Measurements from ENCODE around the gene DRAP1. TPM values are rescaled to one million over a fixed set of nuclear protein-coding genes. Genes with fewer than 3 reads are reported as not detected.

Gene DRAP1
- total and polyA plus RNA-seq, 7 donors: 74.5 to 217 (median 121) TPM

DNA sequence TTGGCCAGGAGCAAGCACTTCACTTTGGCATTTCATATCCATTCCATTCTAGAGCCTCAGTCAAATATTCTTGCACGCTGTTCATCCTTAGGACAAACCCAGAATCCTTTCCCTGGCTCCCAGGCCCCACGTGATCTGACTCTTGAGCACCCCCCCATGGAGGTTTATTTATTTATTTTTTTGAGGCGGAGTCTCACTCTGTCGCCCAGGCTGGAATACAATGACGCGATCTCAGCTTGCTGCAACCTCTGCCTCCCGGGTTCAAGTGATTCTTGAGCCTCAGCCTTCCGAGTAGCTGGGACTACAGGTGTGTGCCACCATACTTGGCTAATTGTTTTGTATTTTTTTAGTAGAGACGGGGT is 13.3 kb downstream of the DRAP1 start:
- Histone ChIP-seq H3K9me3 (no peaks in the 10 kb centered on the region), H3K4me1 (no peaks in the 10 kb centered on the region), H3K27ac (no peak overlapping the region), H3K4me3 (no peak overlapping the region), H3K36me3 (ENCODE audit: insufficient read depth in 1 of 2, low read depth in 1 of 2) (no peaks in the 10 kb centered on the region), H3K27me3 (ENCODE audit: insufficient read depth in 3 of 3, low read length in 2 of 3) (peaks cover 0 to 6% (median 0%) of the 10 kb centered on the region in 3 donors)
- TF ChIP-seq, protein P1, sequence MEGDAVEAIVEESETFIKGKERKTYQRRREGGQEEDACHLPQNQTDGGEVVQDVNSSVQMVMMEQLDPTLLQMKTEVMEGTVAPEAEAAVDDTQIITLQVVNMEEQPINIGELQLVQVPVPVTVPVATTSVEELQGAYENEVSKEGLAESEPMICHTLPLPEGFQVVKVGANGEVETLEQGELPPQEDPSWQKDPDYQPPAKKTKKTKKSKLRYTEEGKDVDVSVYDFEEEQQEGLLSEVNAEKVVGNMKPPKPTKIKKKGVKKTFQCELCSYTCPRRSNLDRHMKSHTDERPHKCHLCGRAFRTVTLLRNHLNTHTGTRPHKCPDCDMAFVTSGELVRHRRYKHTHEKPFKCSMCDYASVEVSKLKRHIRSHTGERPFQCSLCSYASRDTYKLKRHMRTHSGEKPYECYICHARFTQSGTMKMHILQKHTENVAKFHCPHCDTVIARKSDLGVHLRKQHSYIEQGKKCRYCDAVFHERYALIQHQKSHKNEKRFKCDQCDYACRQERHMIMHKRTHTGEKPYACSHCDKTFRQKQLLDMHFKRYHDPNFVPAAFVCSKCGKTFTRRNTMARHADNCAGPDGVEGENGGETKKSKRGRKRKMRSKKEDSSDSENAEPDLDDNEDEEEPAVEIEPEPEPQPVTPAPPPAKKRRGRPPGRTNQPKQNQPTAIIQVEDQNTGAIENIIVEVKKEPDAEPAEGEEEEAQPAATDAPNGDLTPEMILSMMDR (IDR thresholded peaks at IDR 0.05): no peak
- intact Hi-C loops (cut with DNase I): no loop called here
- DNase-seq (no peak), ATAC-seq (peak in 3 of 4 donors; percentile 59 to 83 (median 77))
- 33 to 42% (median 33%) methylated on average over 9 of the region's 9 CpGs for WGBS, 3 donors

DNA sequence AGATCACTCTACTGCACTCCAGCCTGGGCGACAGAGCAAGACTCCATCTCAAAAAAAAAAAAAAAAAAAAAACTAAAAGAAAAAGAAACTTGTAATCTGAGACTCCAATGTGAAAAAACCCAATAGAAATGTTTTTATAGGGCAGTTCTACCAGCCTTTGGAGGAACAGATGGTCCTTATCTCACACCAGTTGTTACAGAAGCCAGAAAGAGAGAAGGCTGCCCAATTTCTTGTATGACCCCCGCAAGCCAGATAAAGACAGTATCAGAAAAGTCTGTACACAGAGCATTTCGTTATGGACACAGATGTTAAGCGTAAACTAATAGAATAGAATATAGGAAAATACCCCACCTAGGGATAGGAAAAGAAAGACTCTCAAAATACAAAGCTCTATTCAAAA is 14.8 kb downstream of the DRAP1 start:
- DNase-seq (no peak), ATAC-seq (no peak)
- H3K27me3 ChIP-seq (ENCODE audit: insufficient read depth in 3 of 3, low read length in 2 of 3): peaks cover 0 to 6% (median 0%) of the 10 kb centered on the region in 3 donors
- no peaks in the 10 kb centered on the region for H3K4me1 ChIP-seq
- H3K4me3 ChIP-seq: no peak overlapping the region
- H3K27ac ChIP-seq: no peak overlapping the region
- no peaks in the 10 kb centered on the region for H3K36me3 ChIP-seq (ENCODE audit: insufficient read depth in 1 of 2, low read depth in 1 of 2)
- H3K9me3 ChIP-seq: no peaks in the 10 kb centered on the region
- 34 to 58% (median 40%) methylated on average over 3 to 4 of the region's 4 CpGs for WGBS, 3 donors
- intact Hi-C loops (cut with DNase I): no loop called here
- TF ChIP-seq, protein P1 (IDR thresholded peaks at IDR 0.05): no peak

DNA sequence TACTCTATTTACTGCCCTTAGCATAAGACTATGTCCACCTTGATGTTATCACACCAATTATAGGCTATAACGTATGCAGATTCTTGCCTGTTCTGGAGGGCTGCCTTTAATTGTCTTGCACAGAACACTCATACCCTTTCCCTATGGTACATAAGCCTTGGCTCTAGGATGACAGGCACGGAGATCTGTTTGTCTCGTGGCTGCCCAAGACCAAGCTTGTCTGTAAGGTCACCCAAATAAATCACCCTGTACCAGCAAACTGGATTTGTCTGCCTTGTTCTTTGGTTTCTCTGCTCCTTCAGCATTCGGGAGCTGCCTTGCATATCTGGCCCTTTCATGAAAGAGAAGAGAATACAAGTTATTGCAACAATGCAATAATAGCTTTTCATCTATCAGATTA is 18.5 kb downstream of the DRAP1 start:
- no peaks in the 10 kb centered on the region for H3K4me1 ChIP-seq

DNA sequence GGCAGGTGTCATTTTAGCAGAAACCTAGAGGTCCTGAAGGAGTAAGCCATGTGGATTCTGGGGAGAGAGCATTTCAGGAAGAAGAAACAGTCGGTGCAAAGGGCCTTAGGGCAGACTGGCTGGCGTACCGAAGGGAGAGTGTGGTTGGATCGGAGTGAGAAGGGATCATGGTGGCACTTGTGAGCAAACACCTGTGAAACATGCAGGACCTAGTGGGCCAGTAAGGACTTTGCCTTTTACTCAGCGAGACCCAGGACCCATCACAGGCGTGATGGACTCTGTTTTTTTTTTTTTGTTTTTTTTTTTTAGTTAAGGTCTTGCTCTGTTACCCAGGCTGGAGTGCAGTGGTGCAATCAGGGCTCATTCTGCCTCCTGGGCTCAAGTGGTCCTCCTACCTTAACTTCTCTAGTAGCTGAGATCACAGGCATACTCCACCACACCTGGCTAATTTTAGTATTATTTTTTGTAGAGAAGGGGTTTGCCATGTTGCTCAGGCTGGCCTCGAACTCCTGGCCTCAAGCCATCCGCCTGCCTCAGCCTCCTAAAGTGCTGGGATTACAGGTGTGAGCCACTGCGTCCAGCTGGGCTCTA is 22.6 kb downstream of the DRAP1 start:
- Histone ChIP-seq H3K4me3 (no peak overlapping the region), H3K36me3 (ENCODE audit: insufficient read depth in 1 of 2, low read depth in 1 of 2) (no peaks in the 10 kb centered on the region), H3K4me1 (no peaks in the 10 kb centered on the region), H3K27ac (no peak overlapping the region), H3K27me3 (ENCODE audit: insufficient read depth in 3 of 3, low read length in 2 of 3) (peaks cover 0 to 6% (median 0%) of the 10 kb centered on the region in 3 donors), H3K9me3 (no peaks in the 10 kb centered on the region)
- ATAC-seq (no peak), DNase-seq (no peak)
- intact Hi-C loops (cut with DNase I): no loop called here
- TF ChIP-seq, protein P1 (IDR thresholded peaks at IDR 0.05): no peak
- WGBS, 3 donors: 74 to 76% (median 75%) methylated on average over 9 of the region's 9 CpGs

More for the DNA sequence above, 18.5 kb downstream of the DRAP1 start:
- TF ChIP-seq, protein P1 (IDR thresholded peaks at IDR 0.05): no peak
- peaks cover 0 to 6% (median 0%) of the 10 kb centered on the region in 3 donors for H3K27me3 ChIP-seq (ENCODE audit: insufficient read depth in 3 of 3, low read length in 2 of 3)
- no peak overlapping the region for H3K27ac ChIP-seq
- ATAC-seq: no peak
- no peak overlapping the region for H3K4me3 ChIP-seq
- DNase-seq: no peak
- intact Hi-C loops (cut with DNase I): no loop called here
- WGBS, 3 donors: 36 to 60% (median 43%) methylated on average over 4 of the region's 4 CpGs
- no peaks in the 10 kb centered on the region for H3K36me3 ChIP-seq (ENCODE audit: insufficient read depth in 1 of 2, low read depth in 1 of 2)
- no peaks in the 10 kb centered on the region for H3K9me3 ChIP-seq

DNA sequence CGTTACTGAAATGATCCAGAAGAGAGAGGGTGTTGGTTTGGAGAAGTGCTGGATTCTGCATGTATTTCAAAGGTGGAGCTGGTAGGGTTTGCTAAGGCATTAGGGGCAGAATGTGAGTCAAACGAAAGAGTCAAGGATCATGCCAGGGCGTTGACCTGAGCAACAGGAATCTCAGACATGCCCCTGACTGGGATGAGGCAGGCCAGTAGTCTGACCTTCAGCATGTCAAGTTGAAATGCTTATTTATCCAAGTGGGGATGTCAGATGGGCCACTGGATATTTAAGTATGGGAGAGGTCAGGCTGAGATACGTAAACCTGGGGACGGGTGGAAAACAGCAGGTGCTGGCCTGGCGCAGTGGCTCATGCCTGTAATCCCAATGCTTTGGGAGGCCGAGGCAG is 23.3 kb downstream of the DRAP1 start:
- WGBS, 3 donors: 80 to 84% (median 84%) methylated on average over 7 of the region's 7 CpGs
- intact Hi-C loops (cut with DNase I): no loop called here
- H3K4me1 ChIP-seq: no peaks in the 10 kb centered on the region
- H3K27me3 ChIP-seq (ENCODE audit: insufficient read depth in 3 of 3, low read length in 2 of 3): peaks cover 0 to under 1% (median 0%) of the 10 kb centered on the region in 3 donors
- no peak overlapping the region for H3K27ac ChIP-seq
- no peaks in the 10 kb centered on the region for H3K9me3 ChIP-seq
- DNase-seq: no peak
- TF ChIP-seq, protein P1 (IDR thresholded peaks at IDR 0.05): no peak
- H3K4me3 ChIP-seq: no peak overlapping the region
- no peaks in the 10 kb centered on the region for H3K36me3 ChIP-seq (ENCODE audit: insufficient read depth in 1 of 2, low read depth in 1 of 2)
- no peak for ATAC-seq
